Measurements from ENCODE around the gene GRAMD2B.
A peak's percentile ranks its signal among the peaks of the same experiment; 100 is the strongest.

Gene GRAMD2B

GRCh38 chr5:126422994-126423788 lies at the start of gene GRAMD2B (continued):
- TF ChIP-seq AEBP2 (tag by site-specific recombination; IDR thresholded peaks at IDR 0.05; ENCODE audit: borderline replicate concordance) (no peak), ZNF785 (tag by site-specific recombination; IDR thresholded peaks at IDR 0.05) (no peak), ZNF701 (tag by site-specific recombination; IDR thresholded peaks at IDR 0.05) (no peak), ATF2 (tag by site-specific recombination; IDR thresholded peaks at IDR 0.05; ENCODE audit: low read depth) (no peak), KLF9 (tag by site-specific recombination; IDR thresholded peaks at IDR 0.05; ENCODE audit: low read depth) (no peak), ZNF558 (tag by site-specific recombination; IDR thresholded peaks at IDR 0.05) (no peak), ZBTB7A (tag by site-specific recombination; IDR thresholded peaks at IDR 0.05; ENCODE audit: low read depth) (no peak), MYNN (tag by site-specific recombination; IDR thresholded peaks at IDR 0.05; ENCODE audit: borderline replicate concordance) (no peak), ZNF341 (tag by site-specific recombination; IDR thresholded peaks at IDR 0.05; ENCODE audit: low read depth) (peak; percentile 97), HOXA7 (CRISPR knock-in tag; IDR thresholded peaks at IDR 0.05; ENCODE audit: borderline replicate concordance) (no peak), EGR2 (tag by site-specific recombination; IDR thresholded peaks at IDR 0.05; ENCODE audit: low read depth) (no peak), ZNF626 (tag by site-specific recombination; IDR thresholded peaks at IDR 0.05) (no peak), ZNF140 (tag by site-specific recombination; IDR thresholded peaks at IDR 0.05) (no peak), TCF7L2 (IDR thresholded peaks at IDR 0.05; ENCODE audit: borderline replicate concordance, low read depth, low read length) (no peak), PRDM6 (tag by site-specific recombination; IDR thresholded peaks at IDR 0.05) (no peak), FEZF1 (tag by site-specific recombination; IDR thresholded peaks at IDR 0.05) (no peak), ZNF23 (tag by site-specific recombination; IDR thresholded peaks at IDR 0.05; ENCODE audit: borderline replicate concordance) (no peak), ZNF274 (IDR thresholded peaks at IDR 0.05; ENCODE audit: low read length) (no peak), ZNF274 (tag by site-specific recombination; IDR thresholded peaks at IDR 0.05; ENCODE audit: borderline replicate concordance) (no peak), SP7 (tag by site-specific recombination; IDR thresholded peaks at IDR 0.05) (peak; percentile 39)
- TF ChIP-seq, protein P1, sequence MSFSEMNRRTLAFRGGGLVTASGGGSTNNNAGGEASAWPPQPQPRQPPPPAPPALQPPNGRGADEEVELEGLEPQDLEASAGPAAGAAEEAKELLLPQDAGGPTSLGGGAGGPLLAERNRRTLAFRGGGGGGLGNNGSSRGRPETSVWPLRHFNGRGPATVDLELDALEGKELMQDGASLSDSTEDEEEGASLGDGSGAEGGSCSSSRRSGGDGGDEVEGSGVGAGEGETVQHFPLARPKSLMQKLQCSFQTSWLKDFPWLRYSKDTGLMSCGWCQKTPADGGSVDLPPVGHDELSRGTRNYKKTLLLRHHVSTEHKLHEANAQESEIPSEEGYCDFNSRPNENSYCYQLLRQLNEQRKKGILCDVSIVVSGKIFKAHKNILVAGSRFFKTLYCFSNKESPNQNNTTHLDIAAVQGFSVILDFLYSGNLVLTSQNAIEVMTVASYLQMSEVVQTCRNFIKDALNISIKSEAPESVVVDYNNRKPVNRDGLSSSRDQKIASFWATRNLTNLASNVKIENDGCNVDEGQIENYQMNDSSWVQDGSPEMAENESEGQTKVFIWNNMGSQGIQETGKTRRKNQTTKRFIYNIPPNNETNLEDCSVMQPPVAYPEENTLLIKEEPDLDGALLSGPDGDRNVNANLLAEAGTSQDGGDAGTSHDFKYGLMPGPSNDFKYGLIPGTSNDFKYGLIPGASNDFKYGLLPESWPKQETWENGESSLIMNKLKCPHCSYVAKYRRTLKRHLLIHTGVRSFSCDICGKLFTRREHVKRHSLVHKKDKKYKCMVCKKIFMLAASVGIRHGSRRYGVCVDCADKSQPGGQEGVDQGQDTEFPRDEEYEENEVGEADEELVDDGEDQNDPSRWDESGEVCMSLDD (tag by site-specific recombination; IDR thresholded peaks at IDR 0.05), result no peak
- TF ChIP-seq, protein P2, sequence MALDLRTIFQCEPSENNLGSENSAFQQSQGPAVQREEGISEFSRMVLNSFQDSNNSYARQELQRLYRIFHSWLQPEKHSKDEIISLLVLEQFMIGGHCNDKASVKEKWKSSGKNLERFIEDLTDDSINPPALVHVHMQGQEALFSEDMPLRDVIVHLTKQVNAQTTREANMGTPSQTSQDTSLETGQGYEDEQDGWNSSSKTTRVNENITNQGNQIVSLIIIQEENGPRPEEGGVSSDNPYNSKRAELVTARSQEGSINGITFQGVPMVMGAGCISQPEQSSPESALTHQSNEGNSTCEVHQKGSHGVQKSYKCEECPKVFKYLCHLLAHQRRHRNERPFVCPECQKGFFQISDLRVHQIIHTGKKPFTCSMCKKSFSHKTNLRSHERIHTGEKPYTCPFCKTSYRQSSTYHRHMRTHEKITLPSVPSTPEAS (tag by site-specific recombination; IDR thresholded peaks at IDR 0.05), result no peak
- TF ChIP-seq, protein P3, sequence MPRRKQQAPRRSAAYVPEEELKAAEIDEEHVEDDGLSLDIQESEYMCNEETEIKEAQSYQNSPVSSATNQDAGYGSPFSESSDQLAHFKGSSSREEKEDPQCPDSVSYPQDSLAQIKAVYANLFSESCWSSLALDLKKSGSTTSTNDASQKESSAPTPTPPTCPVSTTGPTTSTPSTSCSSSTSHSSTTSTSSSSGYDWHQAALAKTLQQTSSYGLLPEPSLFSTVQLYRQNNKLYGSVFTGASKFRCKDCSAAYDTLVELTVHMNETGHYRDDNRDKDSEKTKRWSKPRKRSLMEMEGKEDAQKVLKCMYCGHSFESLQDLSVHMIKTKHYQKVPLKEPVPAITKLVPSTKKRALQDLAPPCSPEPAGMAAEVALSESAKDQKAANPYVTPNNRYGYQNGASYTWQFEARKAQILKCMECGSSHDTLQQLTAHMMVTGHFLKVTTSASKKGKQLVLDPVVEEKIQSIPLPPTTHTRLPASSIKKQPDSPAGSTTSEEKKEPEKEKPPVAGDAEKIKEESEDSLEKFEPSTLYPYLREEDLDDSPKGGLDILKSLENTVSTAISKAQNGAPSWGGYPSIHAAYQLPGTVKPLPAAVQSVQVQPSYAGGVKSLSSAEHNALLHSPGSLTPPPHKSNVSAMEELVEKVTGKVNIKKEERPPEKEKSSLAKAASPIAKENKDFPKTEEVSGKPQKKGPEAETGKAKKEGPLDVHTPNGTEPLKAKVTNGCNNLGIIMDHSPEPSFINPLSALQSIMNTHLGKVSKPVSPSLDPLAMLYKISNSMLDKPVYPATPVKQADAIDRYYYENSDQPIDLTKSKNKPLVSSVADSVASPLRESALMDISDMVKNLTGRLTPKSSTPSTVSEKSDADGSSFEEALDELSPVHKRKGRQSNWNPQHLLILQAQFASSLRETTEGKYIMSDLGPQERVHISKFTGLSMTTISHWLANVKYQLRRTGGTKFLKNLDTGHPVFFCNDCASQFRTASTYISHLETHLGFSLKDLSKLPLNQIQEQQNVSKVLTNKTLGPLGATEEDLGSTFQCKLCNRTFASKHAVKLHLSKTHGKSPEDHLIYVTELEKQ (tag by site-specific recombination; IDR thresholded peaks at IDR 0.05; ENCODE audit: borderline replicate concordance), result no peak
- TF ChIP-seq, protein P4, sequence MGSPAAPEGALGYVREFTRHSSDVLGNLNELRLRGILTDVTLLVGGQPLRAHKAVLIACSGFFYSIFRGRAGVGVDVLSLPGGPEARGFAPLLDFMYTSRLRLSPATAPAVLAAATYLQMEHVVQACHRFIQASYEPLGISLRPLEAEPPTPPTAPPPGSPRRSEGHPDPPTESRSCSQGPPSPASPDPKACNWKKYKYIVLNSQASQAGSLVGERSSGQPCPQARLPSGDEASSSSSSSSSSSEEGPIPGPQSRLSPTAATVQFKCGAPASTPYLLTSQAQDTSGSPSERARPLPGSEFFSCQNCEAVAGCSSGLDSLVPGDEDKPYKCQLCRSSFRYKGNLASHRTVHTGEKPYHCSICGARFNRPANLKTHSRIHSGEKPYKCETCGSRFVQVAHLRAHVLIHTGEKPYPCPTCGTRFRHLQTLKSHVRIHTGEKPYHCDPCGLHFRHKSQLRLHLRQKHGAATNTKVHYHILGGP (tag by site-specific recombination; IDR thresholded peaks at IDR 0.05), result no peak

Measured in HEK293 (cell line).